ENCODE measurements around the gene METTL9. TPM values are rescaled to one million over a fixed set of nuclear protein-coding genes. Genes with fewer than 3 reads are reported as not detected.

The METTL9 gene
- total RNA-seq, 2 experiments from 2014 or later = 120 to 121 TPM

DNA sequence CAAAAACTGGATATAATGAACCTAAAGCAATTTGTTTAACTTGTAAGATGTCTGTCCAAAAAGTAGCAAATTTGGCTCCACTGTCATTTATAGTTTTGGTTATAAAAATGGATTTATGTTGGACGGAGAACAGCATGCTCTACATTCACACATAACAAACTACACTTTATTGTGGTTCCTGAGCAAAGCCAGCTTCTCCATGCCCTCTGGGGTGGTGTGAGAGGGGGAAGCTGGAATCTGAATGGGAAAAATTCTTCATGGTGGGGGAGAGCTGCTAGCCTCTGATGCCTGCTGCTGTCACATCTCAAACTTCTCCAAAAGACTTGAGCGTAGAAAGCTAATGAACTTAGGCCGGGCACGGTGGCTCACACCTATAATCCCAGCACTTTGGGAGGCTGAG is 9.8 kb upstream of the METTL9 start:
- Histone ChIP-seq H4K20me1 (ENCODE audit: insufficient read depth, low read length) (no peaks in the 10 kb centered on the region), H3K27ac (ENCODE audit: low read depth, low read length, poor library complexity, severe bottlenecking) (no peak overlapping the region), H3K36me3 (ENCODE audit: insufficient read depth, low read length) (no peaks in the 10 kb centered on the region), H3K9me2 (ENCODE audit: insufficient read depth, low read length) (no peaks in the 10 kb centered on the region), H3K4me1 (ENCODE audit: insufficient read depth, low read length, poor library complexity, severe bottlenecking) (peaks cover 30% of the 10 kb centered on the region), H3K79me2 (ENCODE audit: insufficient read depth, low read depth, low read length) (no peaks in the 10 kb centered on the region), H2AFZ (ENCODE audit: low read length) (no peak overlapping the region), H3K4me2 (ENCODE audit: low read length) (no peak overlapping the region), H3K9me3 (ENCODE audit: low read length) (no peaks in the 10 kb centered on the region), H3K4me3 (ENCODE audit: low read depth, low read length, poor library complexity, severe bottlenecking) (no peak overlapping the region)
- no TSS peak for BruUV-seq (replicated peaks)
- TF ChIP-seq, protein P1, sequence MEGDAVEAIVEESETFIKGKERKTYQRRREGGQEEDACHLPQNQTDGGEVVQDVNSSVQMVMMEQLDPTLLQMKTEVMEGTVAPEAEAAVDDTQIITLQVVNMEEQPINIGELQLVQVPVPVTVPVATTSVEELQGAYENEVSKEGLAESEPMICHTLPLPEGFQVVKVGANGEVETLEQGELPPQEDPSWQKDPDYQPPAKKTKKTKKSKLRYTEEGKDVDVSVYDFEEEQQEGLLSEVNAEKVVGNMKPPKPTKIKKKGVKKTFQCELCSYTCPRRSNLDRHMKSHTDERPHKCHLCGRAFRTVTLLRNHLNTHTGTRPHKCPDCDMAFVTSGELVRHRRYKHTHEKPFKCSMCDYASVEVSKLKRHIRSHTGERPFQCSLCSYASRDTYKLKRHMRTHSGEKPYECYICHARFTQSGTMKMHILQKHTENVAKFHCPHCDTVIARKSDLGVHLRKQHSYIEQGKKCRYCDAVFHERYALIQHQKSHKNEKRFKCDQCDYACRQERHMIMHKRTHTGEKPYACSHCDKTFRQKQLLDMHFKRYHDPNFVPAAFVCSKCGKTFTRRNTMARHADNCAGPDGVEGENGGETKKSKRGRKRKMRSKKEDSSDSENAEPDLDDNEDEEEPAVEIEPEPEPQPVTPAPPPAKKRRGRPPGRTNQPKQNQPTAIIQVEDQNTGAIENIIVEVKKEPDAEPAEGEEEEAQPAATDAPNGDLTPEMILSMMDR (conservative IDR thresholded peaks at IDR 0.05; ENCODE audit: low read length) = no peak
- TF ChIP-seq EZH2phosphoT487 (IDR thresholded peaks at IDR 0.05; ENCODE audit: borderline replicate concordance, low read depth, low read length) = no peak
- no peak for DNase-seq (ENCODE audit: low spot score)
- intact Hi-C loops (cut with micrococcal nuclease; ENCODE audit: unreplicated experiment) = no loop called here
- ChIA-PET POLR2A (interaction anchor here (0.7 to 1.1 kb wide), 6 partner anchors 8 to 63 kb away, joined by 3 to 6 read pairs (median 3); partner anchors contain the start of gene IGSF6), CTCF (ENCODE audit: unreplicated experiment) (interaction anchor here (1.0 to 1.3 kb wide), 2 partner anchors 9 to 68 kb away, joined by 3 read pairs; no protein-coding TSS in a partner anchor)

DNA sequence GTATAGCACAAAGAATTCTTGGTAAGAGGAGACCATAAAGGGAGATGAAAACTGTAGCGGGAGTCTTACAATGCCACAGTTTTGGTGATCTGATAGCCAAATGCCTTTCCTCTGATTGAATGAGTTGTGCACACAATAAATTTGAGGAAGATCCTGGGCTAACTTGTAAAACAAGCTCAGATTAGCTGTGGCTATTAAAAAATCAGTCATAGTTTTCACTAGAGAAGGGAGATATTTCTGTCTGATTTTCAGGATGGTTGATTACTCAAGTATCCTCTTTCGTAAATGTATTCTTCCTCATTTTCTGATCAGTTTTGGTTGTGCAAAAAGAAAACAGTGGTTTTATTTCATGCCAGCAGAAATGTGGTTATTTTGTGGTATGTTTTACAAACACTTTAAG is 9.1 kb upstream of the METTL9 start:
- H3K4me1 ChIP-seq (ENCODE audit: insufficient read depth, low read length, poor library complexity, severe bottlenecking) = peaks cover 33% of the 10 kb centered on the region
- DNase-seq (ENCODE audit: low spot score) = no peak
- peak overlapping the region; percentile 68 for H2AFZ ChIP-seq (ENCODE audit: low read length)
- no peak for TF ChIP-seq EZH2phosphoT487 (IDR thresholded peaks at IDR 0.05; ENCODE audit: borderline replicate concordance, low read depth, low read length)
- TF ChIP-seq, protein P1 (conservative IDR thresholded peaks at IDR 0.05; ENCODE audit: low read length) = no peak
- H3K9me3 ChIP-seq (ENCODE audit: low read length) = no peaks in the 10 kb centered on the region
- H3K27ac ChIP-seq (ENCODE audit: low read depth, low read length, poor library complexity, severe bottlenecking) = no peak overlapping the region
- CTCF ChIA-PET (ENCODE audit: unreplicated experiment) = interaction anchor here (0.6 to 1.3 kb wide), 3 partner anchors 9 to 67 kb away, joined by 3 to 4 read pairs (median 3); no protein-coding TSS in a partner anchor
- no peaks in the 10 kb centered on the region for H3K9me2 ChIP-seq (ENCODE audit: insufficient read depth, low read length)
- no peaks in the 10 kb centered on the region for H3K36me3 ChIP-seq (ENCODE audit: insufficient read depth, low read length)
- H3K4me3 ChIP-seq (ENCODE audit: low read depth, low read length, poor library complexity, severe bottlenecking) = no peak overlapping the region
- BruUV-seq (replicated peaks) = no TSS peak
- peak overlapping the region; percentile 43 for H3K4me2 ChIP-seq (ENCODE audit: low read length)
- POLR2A ChIA-PET = interaction anchor here (0.5 to 1.1 kb wide), 9 partner anchors 9 to 618 kb away, joined by 3 to 6 read pairs (median 3); partner anchors contain the start of gene IGSF6
- intact Hi-C loops (cut with micrococcal nuclease; ENCODE audit: unreplicated experiment) = no loop called here
- no peaks in the 10 kb centered on the region for H4K20me1 ChIP-seq (ENCODE audit: insufficient read depth, low read length)
- no peaks in the 10 kb centered on the region for H3K79me2 ChIP-seq (ENCODE audit: insufficient read depth, low read depth, low read length)

DNA sequence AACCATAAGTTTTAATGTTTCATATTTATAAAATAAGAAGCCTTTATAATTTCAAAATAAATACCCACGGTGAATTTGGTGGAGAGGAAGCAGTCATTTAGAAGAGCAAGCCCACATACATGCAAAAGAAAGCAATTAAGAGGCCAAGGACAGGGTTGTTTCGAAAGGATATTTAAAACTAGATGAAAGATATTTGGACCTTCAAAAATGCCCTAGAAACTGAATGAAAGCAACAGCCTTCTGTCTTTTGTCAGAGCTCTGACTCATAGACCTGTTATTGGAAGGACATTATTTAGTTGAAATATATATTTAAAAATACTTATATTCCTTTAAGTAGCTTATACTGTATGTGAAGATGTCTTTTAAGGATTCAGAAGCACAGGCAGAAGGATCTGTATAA is 8.6 kb upstream of the METTL9 start:
- no peak for DNase-seq (ENCODE audit: low spot score)
- Histone ChIP-seq H3K9me3 (ENCODE audit: low read length) (no peaks in the 10 kb centered on the region), H4K20me1 (ENCODE audit: insufficient read depth, low read length) (no peaks in the 10 kb centered on the region), H2AFZ (ENCODE audit: low read length) (peak overlapping the region; percentile 68), H3K9me2 (ENCODE audit: insufficient read depth, low read length) (no peaks in the 10 kb centered on the region), H3K27ac (ENCODE audit: low read depth, low read length, poor library complexity, severe bottlenecking) (no peak overlapping the region), H3K79me2 (ENCODE audit: insufficient read depth, low read depth, low read length) (no peaks in the 10 kb centered on the region), H3K36me3 (ENCODE audit: insufficient read depth, low read length) (no peaks in the 10 kb centered on the region), H3K4me2 (ENCODE audit: low read length) (peak overlapping the region; percentile 43), H3K4me1 (ENCODE audit: insufficient read depth, low read length, poor library complexity, severe bottlenecking) (peaks cover 38% of the 10 kb centered on the region), H3K4me3 (ENCODE audit: low read depth, low read length, poor library complexity, severe bottlenecking) (no peak overlapping the region)
- intact Hi-C loops (cut with micrococcal nuclease; ENCODE audit: unreplicated experiment) = no loop called here
- ChIA-PET CTCF (ENCODE audit: unreplicated experiment) (interaction anchor here (1.3 kb wide), 1 partner anchor 67 kb away, joined by 3 read pairs; no protein-coding TSS in a partner anchor), POLR2A (interaction anchor here (1.0 kb wide), 1 partner anchor 10 kb away, joined by 4 read pairs; no protein-coding TSS in a partner anchor)
- TF ChIP-seq EZH2phosphoT487 (IDR thresholded peaks at IDR 0.05; ENCODE audit: borderline replicate concordance, low read depth, low read length) = no peak
- TF ChIP-seq, protein P1 (conservative IDR thresholded peaks at IDR 0.05; ENCODE audit: low read length) = no peak
- no TSS peak for BruUV-seq (replicated peaks)
